NCI-H69 (cell line): ENCODE data around the gene PCBP2.
"Not testable (repeated sequence)": the region's sequence is repeated elsewhere in the genome, so short reads cannot be mapped to it uniquely, and the experiment has no call there.

Experiments
- DNase-seq: peaks from one replicate; lab custom pipeline; 2025; lab: John Stamatoyannopoulos, UW

The PCBP2 gene

GRCh38 chr12:53472056-53472582 is 20.2 kb downstream of the PCBP2 start:
- no peak for DNase-seq

- DNase-seq, result no peak
Observed at GRCh38 chr12:53474077-53474476, 22.2 kb downstream of the PCBP2 start.

GRCh38 chr12:53474819-53475218 is 22.9 kb downstream of the PCBP2 start:
- no peak for DNase-seq

GRCh38 chr12:53476769-53477209 is 24.9 kb downstream of the PCBP2 start:
- DNase-seq, result peak; percentile 54

- no peak for DNase-seq
Observed at GRCh38 chr12:53478865-53479264, 27.0 kb downstream of the PCBP2 start.

GRCh38 chr12:53479331-53479730 is 27.4 kb downstream of the PCBP2 start:
- DNase-seq, result no peak

GRCh38 chr12:53480491-53481442 is 28.9 kb downstream of the PCBP2 start:
- no peak for DNase-seq

GRCh38 chr12:53481458-53481857 is 29.6 kb downstream of the PCBP2 start:
- not testable (repeated sequence) for DNase-seq

GRCh38 chr12:53481939-53482586 is 30.2 kb downstream of the PCBP2 start:
- DNase-seq, result peak; percentile 31

GRCh38 chr12:53482626-53483168 is 30.8 kb downstream of the PCBP2 start:
- DNase-seq, result no peak

GRCh38 chr12:53483225-53483978 is 31.5 kb downstream of the PCBP2 start:
- DNase-seq, result no peak

- no peak for DNase-seq
Observed at GRCh38 chr12:53483979-53484377, 32.1 kb downstream of the PCBP2 start.

- DNase-seq, result no peak
Observed at GRCh38 chr12:53484686-53485575, 33.0 kb downstream of the PCBP2 start.

GRCh38 chr12:53485955-53486735 is 34.2 kb downstream of the PCBP2 start:
- DNase-seq, result no peak

- DNase-seq, result no peak
Observed at GRCh38 chr12:53486736-53487487, 35.0 kb downstream of the PCBP2 start.

GRCh38 chr12:53489242-53489864 is 37.5 kb downstream of the PCBP2 start:
- no peak for DNase-seq

GRCh38 chr12:53492188-53492587 is 40.3 kb downstream of the PCBP2 start:
- DNase-seq, result peak; percentile 79

GRCh38 chr12:53492830-53493609 is 41.1 kb downstream of the PCBP2 start:
- DNase-seq, result peak; percentile 98
